Caco-2 (cell line): ENCODE measurements around the gene INPP4A. TPM values are rescaled to one million over a fixed set of nuclear protein-coding genes. Genes with fewer than 3 reads are reported as not detected.

Experiments
- BruUV-seq: library from RNA; stranded (reverse); fragments of 400-500 nt; replicated peaks from 2 replicates; lab custom pipeline; 2021; lab: Mats Ljungman, UMichigan
- CTCF ChIA-PET: fragments of 300-600 bp; sonication (Branson Sonifier 250); formaldehyde crosslinking; loops from one replicate; lab custom pipeline; 2022; ENCODE audit warnings: antibody characterized with exemption; lab: Charles Lee
- POLR2A ChIA-PET: fragments of 300-600 bp; sonication (Branson Sonifier 250); formaldehyde crosslinking; loops from one replicate; lab custom pipeline; 2022; ENCODE audit warnings: antibody characterized with exemption; lab: Charles Lee
- DNase-seq, 2 experiments: peaks; one replicate each; pipeline versions ENCODE4 v3.0.0 to v3.0.0-alpha.2; 2020 to 2022
- H3K27me3 ChIP-seq: replicated peaks from 2 replicates; pipeline ENCODE4 v1.6.0; 2011; ENCODE audit warnings: low read length; ENCODE audit not compliant: control insufficient read depth, insufficient read depth
- H3K36me3 ChIP-seq: 2 replicates; pipeline ENCODE4 v1.5.1; 2011; ENCODE audit warnings: low read length; ENCODE audit not compliant: control insufficient read depth, insufficient read depth
- H3K4me1 ChIP-seq: fragments of 250-450 bp; sonication (Bioruptor Pico); 2 replicates; pipeline ENCODE4 v1.5.1; 2020; ENCODE audit warnings: mild to moderate bottlenecking
- H3K4me3 ChIP-seq: 2 replicates; pipeline ENCODE4 v1.5.1; 2011; ENCODE audit warnings: low read depth, mild to moderate bottlenecking, control low read depth, low read length
- H3K9me3 ChIP-seq: fragments of 250-450 bp; sonication (Bioruptor Pico); 2 replicates; pipeline ENCODE4 v1.5.1; 2020; ENCODE audit warnings: mild to moderate bottlenecking, moderate library complexity
- H3K27ac Mint-ChIP-seq: one replicate; pipeline ENCODE4 v1.8.0; 2022; ENCODE audit warnings: mixed read lengths; ENCODE audit not compliant: unreplicated experiment
- H3K27me3 Mint-ChIP-seq: one replicate; pipeline ENCODE4 v1.8.0; 2022; ENCODE audit warnings: mixed read lengths; ENCODE audit not compliant: insufficient read depth, unreplicated experiment
- H3K36me3 Mint-ChIP-seq: one replicate; pipeline ENCODE4 v1.8.0; 2022; ENCODE audit warnings: mild to moderate bottlenecking, mixed read lengths; ENCODE audit not compliant: insufficient read depth, unreplicated experiment
- H3K4me1 Mint-ChIP-seq: one replicate; pipeline ENCODE4 v1.8.0; 2022; ENCODE audit warnings: low read depth, mixed read lengths; ENCODE audit not compliant: unreplicated experiment
- H3K4me3 Mint-ChIP-seq: one replicate; pipeline ENCODE4 v1.8.0; 2022; ENCODE audit warnings: mild to moderate bottlenecking, moderate library complexity, mixed read lengths; ENCODE audit not compliant: unreplicated experiment
- H3K9me3 Mint-ChIP-seq: one replicate; pipeline ENCODE4 v1.8.0; 2022; ENCODE audit warnings: mixed read lengths; ENCODE audit not compliant: unreplicated experiment
- CTCF ChIP-seq, 2 experiments: fragments of 200-600 bp in 1 of 2; IDR thresholded peaks; 1 replicate in 1 of 2; 2 replicates in 1 of 2; pipeline versions ENCODE4 v1.5.1 to v1.8.0; 2011 to 2022; ENCODE audit warnings: antibody characterized with exemption in 1 of 2, control low read depth in 1 of 2, inconsistent platforms in 1 of 2, low read depth in 1 of 2, low read length in 1 of 2, mild to moderate bottlenecking in 1 of 2, moderate library complexity in 1 of 2; ENCODE audit not compliant: insufficient read depth in 1 of 2, severe bottlenecking in 1 of 2, unreplicated experiment in 1 of 2
- intact Hi-C: fragments of 100-400 bp; cut with micrococcal nuclease; formaldehyde crosslinking; loops from one replicate; pipeline ENCODE4 v1.10.0; 2022; ENCODE audit not compliant: unreplicated experiment
- total RNA-seq: library from RNA; stranded (reverse); gene quantifications from 2 replicates; pipeline ENCODE4 v1.2.3, GENCODE V29; 2022

Gene INPP4A
- total RNA-seq, 1 experiment from 2014 or later: 26.3 TPM

GRCh38 chr2:98501876-98502275 is 57.2 kb downstream of the INPP4A start:
- H3K4me3 Mint-ChIP-seq: no peak overlapping the region
- H3K36me3 Mint-ChIP-seq: no peaks in the 10 kb centered on the region
- Histone ChIP-seq H3K27me3 (no peaks in the 10 kb centered on the region), H3K4me1 (no peaks in the 10 kb centered on the region; the same call in 1 of the 2 replicates), H3K9me3 (peaks cover 7% of the 10 kb centered on the region; the same call in 1 of the 2 replicates), H3K4me3 (no peak overlapping the region), H3K36me3 (0 out of 2 replicates have a peak, but pooled peaks cover 2% of the 10 kb centered on the region)
- no peak for TF ChIP-seq CTCF (IDR thresholded peaks at IDR 0.05; ENCODE audit: insufficient read depth in 1 of 2, low read depth in 1 of 2, low read length in 1 of 2, severe bottlenecking in 1 of 2, unreplicated experiment in 1 of 2)
- no TSS peak for BruUV-seq
- no peaks in the 10 kb centered on the region for H3K27me3 Mint-ChIP-seq
- no peak for DNase-seq
- CTCF ChIA-PET: no interaction called here
- intact Hi-C loops: no loop called here
- peaks cover 16% of the 10 kb centered on the region for H3K9me3 Mint-ChIP-seq
- POLR2A ChIA-PET: no interaction called here
- H3K4me1 Mint-ChIP-seq: no peaks in the 10 kb centered on the region
- H3K27ac Mint-ChIP-seq: no peak overlapping the region

- peaks cover 8% of the 10 kb centered on the region for H3K9me3 Mint-ChIP-seq
- intact Hi-C loops: no loop called here
- Histone ChIP-seq H3K4me3 (no peak overlapping the region), H3K27me3 (no peaks in the 10 kb centered on the region), H3K9me3 (no peaks in the 10 kb centered on the region), H3K4me1 (no peaks in the 10 kb centered on the region; the same call in 1 of the 2 replicates), H3K36me3 (0 out of 2 replicates have a peak, but pooled peaks cover 2% of the 10 kb centered on the region)
- H3K4me3 Mint-ChIP-seq: no peak overlapping the region
- no peak for TF ChIP-seq CTCF (IDR thresholded peaks at IDR 0.05; ENCODE audit: insufficient read depth in 1 of 2, low read depth in 1 of 2, low read length in 1 of 2, severe bottlenecking in 1 of 2, unreplicated experiment in 1 of 2)
- H3K36me3 Mint-ChIP-seq: no peaks in the 10 kb centered on the region
- DNase-seq: no peak
- no TSS peak for BruUV-seq
- H3K27me3 Mint-ChIP-seq: no peaks in the 10 kb centered on the region
- ChIA-PET POLR2A (no interaction called here), CTCF (interaction anchor here (1.3 kb wide), 1 partner anchor 14 kb away, joined by 3 read pairs; no protein-coding TSS in a partner anchor)
- H3K27ac Mint-ChIP-seq: no peak overlapping the region
- H3K4me1 Mint-ChIP-seq: no peaks in the 10 kb centered on the region
Measured at GRCh38 chr2:98502556-98503335, 58.1 kb downstream of the INPP4A start.

GRCh38 chr2:98503481-98504105 is 58.9 kb downstream of the INPP4A start:
- Histone ChIP-seq H3K9me3 (no peaks in the 10 kb centered on the region), H3K4me1 (no peaks in the 10 kb centered on the region; the same call in 1 of the 2 replicates), H3K27me3 (no peaks in the 10 kb centered on the region), H3K4me3 (no peak overlapping the region), H3K36me3 (0 out of 2 replicates have a peak, but pooled peaks cover 2% of the 10 kb centered on the region)
- DNase-seq: no peak
- intact Hi-C loops: no loop called here
- Mint-ChIP-seq H3K27ac (no peak overlapping the region), H3K27me3 (no peaks in the 10 kb centered on the region), H3K9me3 (no peaks in the 10 kb centered on the region), H3K36me3 (no peaks in the 10 kb centered on the region), H3K4me1 (no peaks in the 10 kb centered on the region), H3K4me3 (no peak overlapping the region)
- POLR2A ChIA-PET: no interaction called here
- CTCF ChIA-PET: interaction anchor here (1.3 kb wide), 1 partner anchor 15 kb away, joined by 3 read pairs; no protein-coding TSS in a partner anchor
- BruUV-seq: no TSS peak
- TF ChIP-seq CTCF (IDR thresholded peaks at IDR 0.05; ENCODE audit: insufficient read depth in 1 of 2, low read depth in 1 of 2, low read length in 1 of 2, severe bottlenecking in 1 of 2, unreplicated experiment in 1 of 2): no peak
